HG03066 (cell line): Measurements from ENCODE around the gene MBLAC1.

Source experiments
- ATAC-seq: cut with Tn5 transposase; IDR thresholded peaks from one replicate; pipeline ENCODE4 v1.9.1; 2021; ENCODE audit warnings: low read depth; ENCODE audit not compliant: unreplicated experiment

MBLAC1 gene

GRCh38 chr7:100148559-100149328, 22.0 kb downstream of the MBLAC1 start, which contains the start of gene LAMTOR4:
TSS of gene LAMTOR4 (plus strand) at chr7:100148918. CDS start at chr7:100148973, 55 bp downstream.
- ATAC-seq, result peak; percentile 99

- ATAC-seq, result no peak
Observed at GRCh38 chr7:100152404-100152803, 25.6 kb downstream of the MBLAC1 start.

GRCh38 chr7:100152937-100153666, 26.3 kb downstream of the MBLAC1 start:
- no peak for ATAC-seq

- ATAC-seq, result no peak
Observed at GRCh38 chr7:100153708-100154535, 27.2 kb downstream of the MBLAC1 start.

GRCh38 chr7:100154651-100155491, 28.1 kb downstream of the MBLAC1 start:
- ATAC-seq, result no peak

- no peak for ATAC-seq
Observed at GRCh38 chr7:100155553-100156317, 29.0 kb downstream of the MBLAC1 start.

- no peak for ATAC-seq
Observed at GRCh38 chr7:100156331-100157068, 29.7 kb downstream of the MBLAC1 start.

GRCh38 chr7:100157069-100157333, 30.2 kb downstream of the MBLAC1 start:
- ATAC-seq, result no peak

- ATAC-seq, result no peak
Observed at GRCh38 chr7:100157334-100158228, 30.8 kb downstream of the MBLAC1 start.

GRCh38 chr7:100158229-100159098, 31.7 kb downstream of the MBLAC1 start, which contains the start of gene TRAPPC14:
TSS of gene TRAPPC14 (minus strand) at chr7:100158723. CDS start at chr7:100158499, 224 bp downstream.
- peak; percentile 89 for ATAC-seq

GRCh38 chr7:100159099-100159623, 32.4 kb downstream of the MBLAC1 start:
- no peak for ATAC-seq

GRCh38 chr7:100160067-100160466, 33.3 kb downstream of the MBLAC1 start:
- ATAC-seq, result no peak

- no peak for ATAC-seq
Observed at GRCh38 chr7:100163006-100163531, 36.3 kb downstream of the MBLAC1 start.

- ATAC-seq, result no peak
Observed at GRCh38 chr7:100163871-100164270, 37.1 kb downstream of the MBLAC1 start.

GRCh38 chr7:100166317-100166940, 39.7 kb downstream of the MBLAC1 start:
- no peak for ATAC-seq
